SK-N-MC (cell line): ENCODE measurements around the gene AGBL1.

Experiments used
- EZH2 ChIP-seq: fragments of 200-600 bp; sonication (generic); IDR thresholded peaks from one replicate; pipeline ENCODE4 v1.6.1; 2017; ENCODE audit warnings: antibody characterized with exemption
- FOXP2 ChIP-seq: optimal IDR thresholded peaks from 2 replicates; pipeline ENCODE3; 2011; ENCODE audit warnings: mild to moderate bottlenecking, moderate library complexity; ENCODE audit not compliant: insufficient read depth; ENCODE audit errors: extremely low read length, control extremely low read depth
- POLR2AphosphoS5 ChIP-seq: IDR thresholded peaks from 2 replicates; pipeline ENCODE4 v1.6.1; 2012; ENCODE audit warnings: mild to moderate bottlenecking, low read depth, low read length, borderline replicate concordance

DNA sequence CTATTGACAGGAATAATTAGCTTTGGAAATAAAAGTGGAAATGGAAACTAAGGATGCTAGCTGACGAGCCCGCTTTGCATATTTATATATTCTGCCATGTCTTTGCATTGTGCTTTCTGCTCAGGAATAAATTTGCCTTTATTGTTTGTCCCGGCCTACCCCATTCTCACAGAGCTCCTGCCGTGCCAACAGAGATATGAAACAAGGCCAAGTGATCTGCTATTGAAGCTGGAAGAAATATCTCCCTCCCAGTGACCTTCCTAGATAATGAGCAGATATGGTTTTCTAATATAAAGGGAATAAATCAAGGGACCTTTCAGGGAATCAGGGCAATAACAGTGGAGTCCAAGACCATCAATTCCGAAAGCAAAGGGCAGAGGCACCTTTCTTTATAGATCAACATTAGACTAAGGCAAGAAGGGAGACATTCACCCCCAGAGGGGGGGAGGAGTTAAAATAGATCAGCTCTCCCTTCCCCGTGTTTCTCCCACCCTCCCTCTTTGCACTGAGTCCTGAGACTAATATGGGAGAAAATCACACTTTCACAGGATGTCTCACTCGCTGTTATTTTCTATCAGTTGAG is 664.6 kb downstream of the AGBL1 start:
- TF ChIP-seq EZH2: no peak
- no peak for TF ChIP-seq POLR2AphosphoS5
- TF ChIP-seq FOXP2: no peak
